Heart right ventricle (tissue), 16 donors: Measurements from ENCODE around the gene ZSWIM3. TPM values are rescaled to one million over a fixed set of nuclear protein-coding genes. Genes with fewer than 3 reads are reported as not detected.

Experiments used
- ATAC-seq, 8 donors: fragments of 200-7000 bp; cut with Tn5 transposase; one replicate each; pipeline ENCODE4 v1.9.1; 2020; ENCODE audit warnings: mild to moderate bottlenecking in 8 of 8, moderate library complexity in 8 of 8, moderate number of reproducible peaks in 1 of 8
- DNase-seq, 2 donors: peaks; one replicate each; pipeline ENCODE4 v3.0.0-alpha.2; 2020
- H3K27ac ChIP-seq, 10 donors: fragments of 200-600 bp; sonication (generic) in 2 of 10; one replicate each; pipeline versions ENCODE4 v1.5.0 to v1.8.0; 2020 to 2022; ENCODE audit warnings: mild to moderate bottlenecking in 3 of 10
- H3K27me3 ChIP-seq, 7 donors: fragments of 200-600 bp; one replicate each; pipeline ENCODE4 v1.8.0; 2021 to 2022; ENCODE audit warnings: mild to moderate bottlenecking in 2 of 7
- H3K36me3 ChIP-seq, 9 donors: fragments of 200-600 bp; sonication (generic) in 1 of 9; one replicate each; pipeline versions ENCODE4 v1.5.0 to v1.8.0; 2020 to 2022; ENCODE audit warnings: mild to moderate bottlenecking in 2 of 9
- H3K4me1 ChIP-seq, 9 donors: fragments of 200-600 bp; sonication (generic) in 1 of 9; one replicate each; pipeline versions ENCODE4 v1.5.0 to v1.8.0; 2020 to 2022; ENCODE audit warnings: mild to moderate bottlenecking in 4 of 9
- H3K4me3 ChIP-seq, 10 donors: fragments of 200-600 bp; sonication (generic) in 2 of 10; one replicate each; pipeline versions ENCODE4 v1.5.0 to v1.8.0; 2020 to 2022; ENCODE audit warnings: mild to moderate bottlenecking in 7 of 10, moderate library complexity in 2 of 10
- H3K9me3 ChIP-seq, 11 donors: fragments of 200-600 bp in 10 of 11; sonication (generic) in 2 of 11; one replicate each; pipeline versions ENCODE4 v1.5.0 to v1.8.0; 2013 to 2022; ENCODE audit warnings: mild to moderate bottlenecking in 2 of 11, control low read depth in 1 of 11, moderate library complexity in 1 of 11
- WGBS, 2 donors: extraction: QIAGEN DNeasy Blood & Tissue Kit; methylation state at CpG; one replicate each; pipeline ENCODE4 v1.1.7; 2013; ENCODE audit warnings: inconsistent platforms in 1 of 2; 5-methylcytosine and 5-hydroxymethylcytosine counted together
- intact Hi-C, 10 donors: fragments of 100-400 bp; cut with DNase I; formaldehyde crosslinking; loops; one replicate each; pipeline versions ENCODE4 v1.11.1 to v1.14.2; 2022
- polyA plus RNA-seq, 2 donors: library from polyadenylated mRNA; stranded (reverse); fragments of 200-250 nt; gene quantifications; one replicate each; pipeline ENCODE4 v1.2.3, GENCODE V29; 2013
- total RNA-seq, 10 donors: library from RNA; stranded (reverse); fragmentation: NEBNext Ultra II Directional in 3 of 10; extraction: Animal tissue kit (Norgen Biotek cat#: 25700) in 3 of 10; gene quantifications; one replicate each; pipeline versions ENCODE4 v1.2.1 to v1.2.4, GENCODE V29; 2021 to 2023
- TF ChIP-seq, protein P1 (sequence below), 9 donors: fragments of 200-600 bp; sonication (generic) in 2 of 9; IDR thresholded peaks; one replicate each; pipeline versions ENCODE4 v1.5.0 to v1.8.0; 2021 to 2022; ENCODE audit warnings: antibody characterized with exemption in 9 of 9, mild to moderate bottlenecking in 5 of 9, moderate library complexity in 1 of 9
- donor health status: Arrhythmogenic right ventricular cardiomyopathy.
- donor health status: ischemic (EF 13 %, LVEDD 7.1; RV severe dilation, severe dysfunction).
- donor health status: healthy with polysubstance abuse.
- donor health status: DM: no; HTN: yes; CAD: no.
- donor health status: DM: no; HTN: no; CAD: no.
- donor health status: ischemic (EF 25% LVEDD 6.9; RV normal size, moderate dysfunction).
- donor health status: ischemic (EF 25% LVEDD 5.7; RV mildly dilated, moderate dysfunction).
- donor health status: healthy.
- donor health status: DM: yes; HTN: yes; CAD: no.
- donor health status: Ischemic cardiomyopathy.
- donor health status: ischemic (EF 35%, LVEDD 5.7; RV mildly dilated, moderate dysfunction).
- donor health status: nonischemic (EF 11% LVEDD 7.7; RV severe dilation, severe dysfunction).
- donor health status: DM: yes; HTN: yes; CAD: no.
- donor health status: PGD.
- donor health status: ischemic (EF 29% LVEDD 5.4; RV normal size, mild dysfunction).
- donor health status: nonischemic (EF 23%, LVEDD 6.1; RV moderate dilation, normal function).

The ZSWIM3 gene
- total and polyA plus RNA-seq, 12 donors = 1.4 to 2.5 (median 1.9) TPM

DNA sequence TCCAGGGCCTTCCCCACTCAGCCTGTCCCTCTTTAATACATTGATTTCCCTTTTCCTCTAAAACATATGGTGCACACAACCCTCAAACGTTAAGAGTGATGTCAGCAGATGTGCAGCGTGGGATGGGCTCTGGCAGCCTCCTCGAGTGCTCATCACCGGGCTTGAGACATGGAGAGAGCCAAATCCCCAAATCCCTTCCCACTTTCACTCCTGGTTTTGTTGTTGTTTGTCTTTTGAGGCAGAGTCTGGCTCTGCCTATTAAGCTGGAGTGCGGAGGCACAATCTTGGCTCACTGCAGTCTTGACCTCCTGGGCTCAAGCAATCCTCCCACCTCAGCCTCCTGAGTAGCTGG is 60.4 kb downstream of the ZSWIM3 start:
- DNase-seq (peak in 1 of 2 donors; percentile 58), ATAC-seq (peak in 7 of 8 donors; percentile 5 to 63 (median 36))
- Histone ChIP-seq H3K4me1 (peaks cover 5 to 86% (median 46%) of the 10 kb centered on the region in 9 donors), H3K36me3 (no peaks in the 10 kb centered on the region), H3K9me3 (no peaks in the 10 kb centered on the region), H3K27me3 (no peaks in the 10 kb centered on the region), H3K4me3 (no peak overlapping the region), H3K27ac (peak overlapping the region; percentile 50 to 86 (median 79))
- TF ChIP-seq, protein P1, sequence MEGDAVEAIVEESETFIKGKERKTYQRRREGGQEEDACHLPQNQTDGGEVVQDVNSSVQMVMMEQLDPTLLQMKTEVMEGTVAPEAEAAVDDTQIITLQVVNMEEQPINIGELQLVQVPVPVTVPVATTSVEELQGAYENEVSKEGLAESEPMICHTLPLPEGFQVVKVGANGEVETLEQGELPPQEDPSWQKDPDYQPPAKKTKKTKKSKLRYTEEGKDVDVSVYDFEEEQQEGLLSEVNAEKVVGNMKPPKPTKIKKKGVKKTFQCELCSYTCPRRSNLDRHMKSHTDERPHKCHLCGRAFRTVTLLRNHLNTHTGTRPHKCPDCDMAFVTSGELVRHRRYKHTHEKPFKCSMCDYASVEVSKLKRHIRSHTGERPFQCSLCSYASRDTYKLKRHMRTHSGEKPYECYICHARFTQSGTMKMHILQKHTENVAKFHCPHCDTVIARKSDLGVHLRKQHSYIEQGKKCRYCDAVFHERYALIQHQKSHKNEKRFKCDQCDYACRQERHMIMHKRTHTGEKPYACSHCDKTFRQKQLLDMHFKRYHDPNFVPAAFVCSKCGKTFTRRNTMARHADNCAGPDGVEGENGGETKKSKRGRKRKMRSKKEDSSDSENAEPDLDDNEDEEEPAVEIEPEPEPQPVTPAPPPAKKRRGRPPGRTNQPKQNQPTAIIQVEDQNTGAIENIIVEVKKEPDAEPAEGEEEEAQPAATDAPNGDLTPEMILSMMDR (IDR thresholded peaks at IDR 0.05) = no peak
- WGBS, 2 donors = 52 to 61% methylated on average over 5 of the region's 5 CpGs
- intact Hi-C loops = no loop called here

- Histone ChIP-seq H3K36me3 (no peaks in the 10 kb centered on the region), H3K4me3 (no peak overlapping the region), H3K4me1 (peaks cover 5 to 84% (median 47%) of the 10 kb centered on the region in 9 donors), H3K27ac (peak overlapping the region; percentile 54 to 86 (median 79)), H3K9me3 (no peaks in the 10 kb centered on the region), H3K27me3 (no peaks in the 10 kb centered on the region)
- TF ChIP-seq, protein P1 (IDR thresholded peaks at IDR 0.05) = no peak
- DNase-seq = no peak
- intact Hi-C loops = no loop called here
- ATAC-seq = peak in 7 of 8 donors; percentile 20 to 63 (median 43)
- WGBS, 2 donors = 59 to 62% methylated on average over 5 of the region's 5 CpGs
These were observed 60.8 kb downstream of the ZSWIM3 start for GRCh38 chr20:45918182-45918737.

DNA sequence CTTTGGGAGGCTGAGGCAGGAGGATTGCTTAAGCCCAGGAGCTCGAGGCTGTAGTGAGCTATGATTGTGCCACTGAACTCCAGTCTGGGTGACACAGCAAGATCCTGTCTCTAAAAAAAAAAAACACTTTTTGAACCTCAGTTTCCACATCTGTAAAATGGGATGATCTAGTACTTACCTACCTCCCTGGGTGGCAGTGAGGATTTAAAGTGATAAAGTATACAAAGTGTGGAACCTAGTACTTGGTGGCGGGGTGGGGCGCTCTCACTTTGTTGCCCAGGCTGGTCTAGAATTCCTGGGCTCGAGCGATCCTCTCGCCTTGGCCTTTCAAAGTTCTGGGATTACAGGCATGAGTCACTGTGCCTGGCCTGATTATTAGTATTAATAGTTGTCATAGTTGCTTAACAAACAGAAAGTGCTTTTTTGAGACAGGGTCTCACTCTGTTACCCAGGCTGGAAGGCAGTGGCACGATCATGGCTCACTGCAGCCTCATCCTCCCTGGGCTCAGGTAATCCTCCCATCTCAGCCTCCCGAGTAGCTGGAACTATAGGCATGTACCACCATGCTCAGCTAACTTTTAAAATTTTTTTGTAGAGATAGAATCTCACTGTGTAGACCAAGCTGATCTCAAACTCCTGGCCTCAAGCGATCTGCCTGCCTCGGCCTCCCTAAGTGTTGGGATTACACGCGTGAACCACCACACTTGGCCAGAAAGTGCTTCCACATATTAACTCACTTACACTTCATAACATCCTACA is 61.5 kb downstream of the ZSWIM3 start:
- intact Hi-C loops = no loop called here
- H3K4me1 ChIP-seq = peaks cover 5 to 84% (median 54%) of the 10 kb centered on the region in 9 donors

More for the DNA sequence above, 61.5 kb downstream of the ZSWIM3 start:
- TF ChIP-seq, protein P1 (IDR thresholded peaks at IDR 0.05) = no peak
- no peaks in the 10 kb centered on the region for H3K9me3 ChIP-seq
- H3K27ac ChIP-seq = peak overlapping the region; percentile 54 to 86 (median 79)
- H3K36me3 ChIP-seq = no peaks in the 10 kb centered on the region
- no peak for DNase-seq
- peak in 1 of 8 donors; percentile 5 for ATAC-seq
- no peaks in the 10 kb centered on the region for H3K27me3 ChIP-seq
- WGBS, 2 donors = 87 to 89% methylated on average over 12 of the region's 12 CpGs
- H3K4me3 ChIP-seq = no peak overlapping the region
